Activated CD4-positive, alpha-beta memory T cell treated with anti-CD3 and anti-CD28 coated beads, Interleukin-2, amount 10 ng/mL, durations not matched to agents 7 days and 5 days (primary cell): ENCODE measurements around the gene TSPAN32. TPM values are rescaled to one million over a fixed set of nuclear protein-coding genes. Genes with fewer than 3 reads are reported as not detected.

Source experiments
- CTCF ChIA-PET: fragments of 350-600 bp; sonication (Branson Sonifier 250); formaldehyde crosslinking; loops from one replicate; lab custom pipeline; 2021; ENCODE audit warnings: antibody characterized with exemption, inconsistent platforms; lab: Charles Lee
- POLR2A ChIA-PET: fragments of 350-600 bp; sonication (Branson Sonifier 250); formaldehyde crosslinking; loops from one replicate; lab custom pipeline; 2021; ENCODE audit warnings: antibody characterized with exemption; lab: Charles Lee
- DNase-seq: peaks from one replicate; pipeline ENCODE4 v3.0.0-alpha.2; 2020
- H3K27ac Mint-ChIP-seq: one replicate; pipeline ENCODE4 v1.8.0; 2021; ENCODE audit warnings: mild to moderate bottlenecking, mixed read lengths
- H3K27me3 Mint-ChIP-seq: one replicate; pipeline ENCODE4 v1.8.0; 2021; ENCODE audit warnings: mixed read lengths
- H3K36me3 Mint-ChIP-seq: one replicate; pipeline ENCODE4 v1.8.0; 2021; ENCODE audit warnings: low read depth, mixed read lengths
- H3K4me1 Mint-ChIP-seq: one replicate; pipeline ENCODE4 v1.8.0; 2021; ENCODE audit warnings: mixed read lengths
- H3K4me3 Mint-ChIP-seq: one replicate; pipeline ENCODE4 v1.8.0; 2021; ENCODE audit warnings: mild to moderate bottlenecking, mixed read lengths
- H3K9me3 Mint-ChIP-seq: one replicate; pipeline ENCODE4 v1.8.0; 2021; ENCODE audit warnings: mixed read lengths
- total RNA-seq, 2 experiments: library from RNA; stranded (reverse); gene quantifications; one replicate each; pipeline ENCODE4 v1.2.3, GENCODE V29; 2021

The TSPAN32 gene
- total RNA-seq, 2 experiments from 2014 or later, result 48.0 to 50.1 TPM

DNA sequence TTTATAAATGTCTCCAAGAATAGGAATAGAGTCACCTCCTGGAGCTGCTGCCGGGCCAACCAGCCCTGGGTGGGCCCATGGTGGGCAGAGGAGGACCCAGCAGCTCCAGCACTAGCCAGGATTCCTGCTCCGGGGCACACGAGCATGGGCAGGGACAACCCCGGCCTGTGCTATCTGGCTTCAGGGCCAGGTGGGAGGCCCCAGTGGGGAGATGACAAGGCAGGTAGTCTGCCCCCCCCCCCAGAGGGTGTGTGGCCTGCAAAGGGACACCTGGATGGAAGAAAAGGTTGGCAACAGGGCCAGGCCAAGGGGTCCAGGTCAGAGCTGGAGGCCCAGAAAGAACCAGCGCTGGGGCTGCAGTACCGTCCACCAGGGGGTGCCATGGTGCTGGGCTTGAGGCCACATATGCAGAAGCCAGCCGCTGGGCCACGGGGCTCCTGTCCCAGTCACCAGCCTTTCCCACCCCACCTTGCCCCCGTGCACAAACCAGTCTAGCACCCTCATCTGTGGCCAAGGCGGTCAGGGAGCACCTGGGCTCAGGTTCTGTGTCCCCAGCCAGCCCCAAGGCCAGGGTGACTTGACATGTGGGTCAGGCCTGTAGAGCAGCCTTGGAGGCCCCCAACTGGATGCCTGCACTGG, 3.4 kb downstream of the TSPAN32 start:
- no peaks in the 10 kb centered on the region for H3K9me3 Mint-ChIP-seq
- ChIA-PET CTCF (interaction anchor here (0.7 to 6.1 kb wide), 24 partner anchors 9 to 582 kb away, joined by 3 to 201 read pairs (median 4); partner anchors contain the start of genes ASCL2, CD81 and TSSC4), POLR2A (interaction anchor here (1.0 to 6.8 kb wide), 11 partner anchors 10 to 115 kb away, joined by 3 to 34 read pairs (median 5); partner anchors contain the start of genes CD81 and TSSC4)
- DNase-seq, result peak; percentile 86
- peak overlapping the region; percentile 90 for H3K27ac Mint-ChIP-seq
- H3K27me3 Mint-ChIP-seq, result no peaks in the 10 kb centered on the region
- H3K4me3 Mint-ChIP-seq, result peak overlapping the region; percentile 62
- peaks cover 15% of the 10 kb centered on the region for H3K36me3 Mint-ChIP-seq
- peaks cover 43% of the 10 kb centered on the region for H3K4me1 Mint-ChIP-seq

DNA sequence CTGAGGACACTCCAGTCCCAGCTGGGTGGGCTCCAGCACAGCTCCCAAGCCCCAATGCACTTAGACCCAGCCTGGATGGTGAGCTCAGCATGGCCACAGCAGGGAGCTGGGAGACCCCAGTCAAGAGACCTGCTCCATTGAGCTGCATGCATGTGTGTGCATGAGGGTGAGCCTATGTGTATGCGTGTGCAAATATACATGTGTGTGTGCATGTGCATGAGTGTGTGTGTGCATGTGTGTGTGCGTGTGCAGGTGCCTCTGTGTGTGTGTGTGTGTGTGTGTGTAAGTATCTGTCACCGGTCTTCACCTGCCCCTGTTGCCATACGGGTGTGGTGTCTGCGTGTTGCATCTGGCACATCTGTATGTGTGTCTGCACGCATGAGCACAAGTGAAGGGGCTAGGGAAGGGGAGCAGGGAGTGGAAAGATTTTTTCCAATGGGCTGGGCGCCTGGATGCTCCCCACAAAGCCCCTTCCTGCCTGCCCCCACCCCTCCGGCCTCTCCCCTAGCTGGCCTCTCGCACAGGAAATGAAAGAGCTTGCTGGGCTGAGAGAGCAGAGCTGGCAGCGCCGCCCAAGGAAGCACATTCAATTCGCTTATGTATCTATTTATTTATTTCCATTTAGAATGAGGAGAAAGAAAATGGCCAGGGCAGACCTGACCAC, 4.1 kb downstream of the TSPAN32 start:
- ChIA-PET CTCF (interaction anchor here (0.7 to 6.1 kb wide), 21 partner anchors 11 to 227 kb away, joined by 3 to 201 read pairs (median 6); partner anchors contain the start of genes ASCL2, CD81 and TSSC4), POLR2A (interaction anchor here (0.7 to 6.8 kb wide), 9 partner anchors 10 to 114 kb away, joined by 3 to 34 read pairs (median 6); partner anchors contain the start of genes CD81 and TSSC4)
- H3K4me1 Mint-ChIP-seq, result peaks cover 39% of the 10 kb centered on the region
- DNase-seq, result peak; percentile 48
- no peaks in the 10 kb centered on the region for H3K27me3 Mint-ChIP-seq
- peaks cover 11% of the 10 kb centered on the region for H3K36me3 Mint-ChIP-seq
- no peaks in the 10 kb centered on the region for H3K9me3 Mint-ChIP-seq
- H3K4me3 Mint-ChIP-seq, result peak overlapping the region; percentile 62
- peak overlapping the region; percentile 90 for H3K27ac Mint-ChIP-seq

DNA sequence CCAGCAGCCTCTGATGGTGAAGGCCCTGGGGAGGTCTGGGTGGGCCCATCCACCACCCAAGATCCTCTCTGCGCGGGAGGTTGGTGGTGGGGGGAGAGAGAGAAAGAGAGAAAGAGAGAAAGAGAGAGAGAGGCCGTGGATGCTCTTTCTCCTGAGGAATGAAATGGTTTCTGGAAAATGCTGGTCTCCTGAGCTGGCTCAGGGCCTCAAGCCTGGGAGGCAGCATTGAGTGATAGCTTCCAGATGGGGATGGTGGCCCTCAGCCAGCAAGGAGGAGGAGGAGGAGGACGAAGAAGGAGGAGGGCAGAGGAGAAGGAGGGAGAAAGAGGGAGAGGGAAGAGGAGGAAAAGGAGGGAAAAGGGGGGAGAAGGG, 4.6 kb downstream of the TSPAN32 start:
- Mint-ChIP-seq H3K4me1 (peaks cover 39% of the 10 kb centered on the region), H3K27ac (peak overlapping the region; percentile 90), H3K4me3 (peak overlapping the region; percentile 62), H3K9me3 (no peaks in the 10 kb centered on the region), H3K36me3 (peaks cover 9% of the 10 kb centered on the region), H3K27me3 (no peaks in the 10 kb centered on the region)
- ChIA-PET CTCF (interaction anchor here (0.7 to 6.1 kb wide), 15 partner anchors 11 to 226 kb away, joined by 3 to 201 read pairs (median 7); partner anchors contain the start of genes ASCL2, CD81 and TSSC4), POLR2A (interaction anchor here (0.7 to 6.8 kb wide), 6 partner anchors 16 to 114 kb away, joined by 3 to 34 read pairs (median 12); partner anchors contain the start of genes CD81 and TSSC4)
- DNase-seq, result no peak

DNA sequence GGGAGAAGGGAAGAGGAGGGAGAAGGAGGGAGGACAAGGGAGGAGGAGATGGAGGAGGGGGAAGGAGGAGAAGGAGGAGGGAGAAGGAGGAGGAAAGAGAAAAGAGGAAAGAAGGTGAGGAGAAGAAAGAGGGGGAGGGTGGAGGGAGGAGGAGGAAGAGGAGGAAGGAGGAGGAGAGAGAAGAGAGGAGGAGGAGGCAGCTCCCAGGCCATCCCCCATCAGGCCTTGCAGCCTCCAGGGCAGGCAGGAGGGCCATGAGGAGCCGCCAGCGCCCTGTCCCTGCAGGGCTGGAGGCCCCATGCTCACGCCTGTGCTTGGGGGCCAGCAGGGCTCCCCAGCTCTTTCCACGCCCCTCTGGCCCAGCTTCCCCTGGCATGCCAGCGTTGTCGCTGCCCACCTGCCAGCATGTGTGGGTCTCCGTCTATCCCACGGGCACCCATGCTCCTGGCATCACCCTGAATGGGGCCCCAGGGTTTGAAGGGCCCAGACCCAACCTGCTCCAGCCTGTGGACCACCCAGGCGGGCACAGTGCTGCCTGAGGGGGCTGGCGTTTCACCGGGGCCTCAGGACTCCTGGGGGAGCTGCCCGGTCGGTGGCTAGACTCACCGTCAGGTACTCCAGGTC, 5.2 kb downstream of the TSPAN32 start:
- POLR2A ChIA-PET, result interaction anchor here (0.7 to 6.8 kb wide), 4 partner anchors 18 to 113 kb away, joined by 3 to 34 read pairs (median 12); partner anchors contain the start of gene CD81
- peaks cover 36% of the 10 kb centered on the region for H3K4me1 Mint-ChIP-seq
- no peak overlapping the region for H3K27ac Mint-ChIP-seq
- peaks cover 4% of the 10 kb centered on the region for H3K36me3 Mint-ChIP-seq
- no peaks in the 10 kb centered on the region for H3K9me3 Mint-ChIP-seq
- CTCF ChIA-PET, result interaction anchor here (1.0 to 6.1 kb wide), 6 partner anchors 94 to 226 kb away, joined by 3 to 201 read pairs (median 12); partner anchors contain the start of gene TSSC4
- no peaks in the 10 kb centered on the region for H3K27me3 Mint-ChIP-seq
- no peak overlapping the region for H3K4me3 Mint-ChIP-seq
- no peak for DNase-seq

DNA sequence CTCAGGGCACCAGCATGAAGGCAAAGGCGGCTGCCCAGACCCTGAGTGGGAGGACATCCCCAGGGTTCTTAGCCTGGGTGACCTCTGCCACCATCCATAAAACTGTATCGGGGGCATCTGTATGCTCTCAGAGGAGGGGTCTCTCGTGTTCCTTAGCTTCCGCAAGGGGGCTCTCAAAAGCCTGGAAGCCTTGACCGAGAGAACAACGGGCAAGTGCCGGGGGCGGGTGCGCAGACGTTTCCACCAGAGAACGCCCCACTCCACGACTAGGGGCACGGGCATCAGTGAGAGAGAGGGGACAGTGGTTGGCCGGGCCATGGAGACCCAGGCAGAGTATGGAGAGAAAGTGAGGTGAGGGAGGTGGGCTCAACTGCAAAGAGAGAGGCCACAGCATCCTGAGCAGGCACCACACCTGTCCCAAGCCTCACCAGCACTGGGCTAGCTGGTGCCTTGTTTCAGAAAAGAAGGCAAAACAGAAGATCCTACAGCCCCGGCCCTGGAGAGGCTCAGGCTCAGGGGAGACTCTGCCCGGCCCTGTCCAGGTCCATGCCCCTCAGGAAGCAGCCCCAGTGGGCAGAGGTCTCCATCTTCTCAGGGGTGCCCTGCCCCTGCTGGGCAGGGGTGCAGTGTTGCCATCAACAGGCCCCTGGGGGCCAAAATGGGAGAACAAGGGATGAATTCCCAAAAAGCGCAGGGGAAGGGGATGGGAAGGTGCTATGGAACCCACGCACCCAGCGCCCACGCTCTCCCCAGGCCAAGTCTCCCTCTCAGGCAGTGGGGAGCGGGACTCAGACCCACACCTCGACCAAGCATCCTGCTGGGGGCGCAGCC, 5.9 kb downstream of the TSPAN32 start:
- Mint-ChIP-seq H3K4me3 (no peak overlapping the region), H3K27ac (peak overlapping the region; percentile 61), H3K27me3 (no peaks in the 10 kb centered on the region), H3K4me1 (peaks cover 34% of the 10 kb centered on the region), H3K36me3 (peaks cover under 1% of the 10 kb centered on the region), H3K9me3 (no peaks in the 10 kb centered on the region)
- ChIA-PET CTCF (interaction anchor here (1.0 to 6.1 kb wide), 3 partner anchors 112 to 225 kb away, joined by 3 to 201 read pairs (median 4); no protein-coding TSS in a partner anchor), POLR2A (interaction anchor here (3.5 to 6.8 kb wide), 2 partner anchors 70 to 112 kb away, joined by 21 to 34 read pairs; partner anchors contain the start of gene CD81)
- no peak for DNase-seq

DNA sequence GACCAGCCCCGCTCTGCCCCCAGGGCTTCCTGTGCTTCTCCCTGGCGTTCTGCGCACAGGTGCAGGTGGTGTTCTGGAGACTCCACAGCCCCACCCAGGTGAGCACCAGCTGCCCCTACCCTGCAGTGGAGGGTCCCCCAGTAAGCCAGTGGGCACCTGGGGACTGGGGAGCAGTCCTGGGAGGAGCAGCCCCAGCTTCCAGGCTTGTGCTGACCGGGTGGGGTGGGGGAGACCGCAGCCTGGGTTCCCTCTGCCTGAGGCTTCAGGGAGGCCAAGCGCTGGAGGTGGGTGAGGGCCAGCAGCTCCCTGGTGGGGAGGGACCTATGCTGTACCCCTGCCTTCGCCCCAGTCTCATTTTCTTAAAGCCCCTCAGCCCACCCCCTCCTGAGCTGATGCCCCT, 6.9 kb downstream of the TSPAN32 start:
- ChIA-PET CTCF (no interaction called here), POLR2A (interaction anchor here (0.9 kb wide), 1 partner anchor 68 kb away, joined by 3 read pairs; the partner anchor contains the start of gene CD81)
- H3K4me3 Mint-ChIP-seq, result no peak overlapping the region
- DNase-seq, result no peak
- H3K27me3 Mint-ChIP-seq, result no peaks in the 10 kb centered on the region
- H3K27ac Mint-ChIP-seq, result no peak overlapping the region
- H3K9me3 Mint-ChIP-seq, result no peaks in the 10 kb centered on the region
- H3K36me3 Mint-ChIP-seq, result no peaks in the 10 kb centered on the region
- peaks cover 25% of the 10 kb centered on the region for H3K4me1 Mint-ChIP-seq

DNA sequence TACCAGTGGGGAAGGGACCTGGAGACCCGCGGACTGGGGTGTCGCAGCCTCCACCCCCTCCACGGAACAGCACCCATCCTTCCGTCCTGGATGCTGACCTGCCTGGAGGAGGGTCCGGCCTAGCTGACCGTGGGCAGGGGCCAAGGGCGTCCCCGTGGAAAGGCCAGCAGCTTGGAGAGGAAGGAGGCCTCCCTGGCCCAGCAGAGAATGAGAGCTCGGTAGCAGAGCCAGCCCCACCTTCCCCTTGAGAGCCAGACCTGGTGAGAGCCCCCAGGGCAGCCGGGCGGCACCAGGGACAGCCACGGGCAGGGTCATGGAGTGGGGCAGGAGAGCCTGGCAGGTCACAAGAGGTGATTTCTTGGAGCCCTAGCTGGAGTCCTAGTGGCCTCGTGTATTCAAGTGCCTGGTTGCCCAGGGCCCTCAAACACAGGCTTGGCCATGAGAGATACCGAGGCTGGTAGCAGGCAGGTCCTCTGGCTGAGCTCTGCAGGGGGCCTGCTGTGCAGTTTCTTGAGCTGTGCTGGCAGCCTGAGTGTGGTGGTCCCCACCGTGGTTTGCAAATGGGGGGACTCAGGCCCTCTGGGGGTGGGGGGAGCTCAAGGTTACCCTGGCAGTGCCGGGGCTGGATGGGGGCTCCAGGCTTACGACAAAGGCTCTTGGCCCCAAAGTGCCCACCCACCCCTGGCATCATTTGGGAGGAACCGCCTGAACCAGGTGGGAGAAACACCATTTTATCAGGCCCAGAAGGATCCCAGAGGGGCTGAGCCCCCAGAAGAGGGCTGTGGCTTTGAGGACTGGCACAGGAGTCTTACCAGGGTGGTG, 7.6 kb downstream of the TSPAN32 start:
- H3K4me1 Mint-ChIP-seq, result peaks cover 21% of the 10 kb centered on the region
- H3K9me3 Mint-ChIP-seq, result no peaks in the 10 kb centered on the region
- H3K27me3 Mint-ChIP-seq, result no peaks in the 10 kb centered on the region
- CTCF ChIA-PET, result no interaction called here
- H3K4me3 Mint-ChIP-seq, result no peak overlapping the region
- DNase-seq, result no peak
- H3K27ac Mint-ChIP-seq, result no peak overlapping the region
- no peaks in the 10 kb centered on the region for H3K36me3 Mint-ChIP-seq
- POLR2A ChIA-PET, result interaction anchor here (0.9 to 2.9 kb wide), 2 partner anchors 9 to 68 kb away, joined by 3 to 21 read pairs; partner anchors contain the start of genes C11orf21, CD81 and TSPAN32

DNA sequence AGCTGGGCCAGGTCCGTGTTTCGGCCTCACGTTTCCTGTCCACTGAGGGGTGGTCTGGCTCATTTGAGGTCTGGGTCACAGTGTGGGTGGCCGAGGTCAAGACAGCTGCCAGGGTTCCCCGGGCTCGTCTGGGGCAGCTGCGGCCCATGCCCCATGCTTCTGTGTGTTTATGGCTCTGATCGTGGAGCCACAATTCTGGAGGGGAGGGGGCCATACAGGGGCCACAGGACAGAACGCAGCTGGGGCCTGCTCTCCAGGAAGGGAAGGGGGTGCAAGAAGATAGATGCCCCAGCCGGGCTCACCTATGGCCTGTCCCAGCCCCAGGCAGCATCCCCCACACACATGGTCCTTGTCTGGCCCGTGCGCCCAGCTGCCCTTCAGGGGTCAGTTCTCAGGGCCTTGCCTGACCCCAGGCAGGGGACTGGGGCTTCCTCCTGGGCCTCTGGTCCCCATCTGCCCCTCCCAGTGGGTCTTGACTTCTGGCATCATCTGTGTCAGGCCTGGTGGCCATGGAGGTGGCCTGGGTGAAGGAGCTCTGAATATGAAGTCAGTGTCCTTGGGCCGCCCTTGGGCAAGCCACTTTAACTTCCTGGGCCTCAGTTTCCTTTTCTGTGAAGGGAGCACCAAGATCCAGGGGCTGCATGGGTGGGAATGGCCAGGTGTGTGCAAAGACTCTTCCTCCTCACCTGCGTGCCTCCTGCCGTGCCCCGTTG, 8.4 kb downstream of the TSPAN32 start:
- no peaks in the 10 kb centered on the region for H3K9me3 Mint-ChIP-seq
- H3K4me3 Mint-ChIP-seq, result no peak overlapping the region
- H3K36me3 Mint-ChIP-seq, result no peaks in the 10 kb centered on the region
- H3K27me3 Mint-ChIP-seq, result no peaks in the 10 kb centered on the region
- POLR2A ChIA-PET, result interaction anchor here (2.9 kb wide), 1 partner anchor 10 kb away, joined by 21 read pairs; the partner anchor contains the start of genes C11orf21 and TSPAN32
- no peak for DNase-seq
- H3K27ac Mint-ChIP-seq, result no peak overlapping the region
- peaks cover 16% of the 10 kb centered on the region for H3K4me1 Mint-ChIP-seq
- CTCF ChIA-PET, result no interaction called here

DNA sequence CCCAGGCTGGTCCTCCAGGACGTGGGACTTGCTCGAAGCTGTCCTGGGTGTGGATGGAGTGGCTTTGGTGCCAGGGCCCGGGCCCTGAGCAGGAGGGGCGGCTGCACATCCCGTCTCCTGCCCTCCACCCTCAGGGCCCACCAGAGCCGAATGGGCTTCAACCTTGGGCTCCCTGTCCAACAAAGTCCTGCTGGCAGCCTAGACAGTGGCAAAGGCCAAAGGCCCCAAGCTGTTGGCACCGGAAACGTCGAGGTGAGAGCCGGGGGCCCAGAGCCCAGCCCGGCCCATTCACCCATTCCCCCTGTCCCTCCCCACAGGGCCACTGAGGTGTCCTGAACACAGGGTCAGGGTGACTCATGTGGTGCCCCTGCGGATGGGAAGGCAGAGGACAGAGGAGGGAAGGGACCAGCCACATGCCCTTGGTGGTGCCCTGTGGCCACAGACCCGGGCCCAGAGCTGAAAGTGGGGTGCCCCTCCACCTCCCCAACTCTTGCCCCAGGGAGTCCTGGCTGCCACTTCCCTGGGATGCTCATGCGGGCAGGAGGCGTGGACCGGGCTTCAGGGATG, 9.1 kb downstream of the TSPAN32 start:
- H3K9me3 Mint-ChIP-seq, result no peaks in the 10 kb centered on the region
- H3K4me1 Mint-ChIP-seq, result peaks cover 9% of the 10 kb centered on the region
- DNase-seq, result no peak
- no peaks in the 10 kb centered on the region for H3K27me3 Mint-ChIP-seq
- H3K4me3 Mint-ChIP-seq, result no peak overlapping the region
- H3K27ac Mint-ChIP-seq, result no peak overlapping the region
- H3K36me3 Mint-ChIP-seq, result no peaks in the 10 kb centered on the region
- POLR2A ChIA-PET, result interaction anchor here (1.7 to 2.9 kb wide), 2 partner anchors 10 kb away, joined by 4 to 21 read pairs; partner anchors contain the start of genes C11orf21 and TSPAN32
- CTCF ChIA-PET, result interaction anchor here (0.8 kb wide), 1 partner anchor 9 kb away, joined by 3 read pairs; the partner anchor contains the start of genes C11orf21 and TSPAN32

DNA sequence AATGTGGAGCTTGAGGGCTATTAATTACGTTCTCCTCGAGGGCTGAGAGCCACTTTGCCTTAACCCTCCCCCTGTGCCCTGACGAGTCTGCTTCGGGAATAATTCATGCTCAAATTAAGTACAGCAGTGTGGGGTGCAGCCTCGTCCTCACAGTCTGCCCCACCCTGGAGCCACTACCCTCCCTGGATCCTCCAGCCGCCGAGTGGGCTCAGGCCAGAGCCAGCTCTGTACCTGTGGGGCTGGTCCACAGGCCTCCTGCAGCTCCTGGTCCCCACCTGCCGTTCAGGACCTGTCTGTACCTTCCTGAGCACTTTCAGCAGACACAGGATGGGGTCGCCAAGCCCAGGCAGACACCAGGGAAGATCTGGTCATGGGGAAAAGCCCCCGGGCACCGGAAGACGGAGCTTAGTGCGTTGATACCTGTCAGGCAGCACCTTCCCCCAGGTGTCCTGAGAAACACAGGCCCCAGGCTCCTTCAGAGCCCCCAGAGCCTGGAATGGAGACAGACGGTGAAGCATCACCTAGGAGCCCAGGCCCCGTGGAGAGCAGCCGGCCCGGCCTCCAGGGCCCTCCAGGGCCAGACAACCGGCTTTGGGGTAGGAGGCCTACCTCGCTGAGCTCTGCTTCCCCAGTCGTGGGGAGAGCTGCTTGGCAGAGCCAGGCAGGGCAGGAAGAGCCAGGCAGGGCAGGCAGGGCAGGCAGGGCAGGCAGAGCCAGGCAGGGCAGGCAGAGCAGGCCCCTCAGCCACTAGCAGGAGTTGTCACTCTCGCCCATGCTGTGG, 9.7 kb downstream of the TSPAN32 start:
- CTCF ChIA-PET, result interaction anchor here (0.8 kb wide), 1 partner anchor 9 kb away, joined by 3 read pairs; the partner anchor contains the start of genes C11orf21 and TSPAN32
- Mint-ChIP-seq H3K36me3 (no peaks in the 10 kb centered on the region), H3K4me3 (no peak overlapping the region), H3K4me1 (peaks cover 2% of the 10 kb centered on the region), H3K27me3 (no peaks in the 10 kb centered on the region), H3K9me3 (no peaks in the 10 kb centered on the region), H3K27ac (no peak overlapping the region)
- DNase-seq, result no peak
- POLR2A ChIA-PET, result interaction anchor here (1.7 to 2.9 kb wide), 2 partner anchors 10 to 11 kb away, joined by 4 to 21 read pairs; partner anchors contain the start of genes C11orf21 and TSPAN32
